ENCODE data around the gene DNAJC17.

DNA sequence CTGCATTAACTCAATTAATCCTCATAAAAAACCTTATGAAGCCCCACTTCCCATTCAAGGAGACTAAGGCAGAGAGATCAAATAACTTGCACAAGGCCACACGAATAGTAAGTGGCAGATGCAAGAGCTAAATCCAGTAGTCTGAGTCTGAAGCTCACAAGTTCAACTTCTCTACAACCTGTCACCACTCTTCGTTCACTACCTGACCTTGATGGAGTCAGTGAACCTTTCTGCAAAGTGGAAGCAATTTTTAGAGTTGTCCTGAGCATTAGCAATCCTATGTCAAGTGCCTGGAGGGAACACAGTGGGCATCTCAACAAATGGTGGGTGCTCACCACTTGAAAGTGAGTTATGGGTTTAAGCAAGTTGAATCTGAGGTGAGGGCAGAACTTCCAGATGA lies 34.5 kb upstream of the DNAJC17 start:
- TF ChIP-seq, protein P1, sequence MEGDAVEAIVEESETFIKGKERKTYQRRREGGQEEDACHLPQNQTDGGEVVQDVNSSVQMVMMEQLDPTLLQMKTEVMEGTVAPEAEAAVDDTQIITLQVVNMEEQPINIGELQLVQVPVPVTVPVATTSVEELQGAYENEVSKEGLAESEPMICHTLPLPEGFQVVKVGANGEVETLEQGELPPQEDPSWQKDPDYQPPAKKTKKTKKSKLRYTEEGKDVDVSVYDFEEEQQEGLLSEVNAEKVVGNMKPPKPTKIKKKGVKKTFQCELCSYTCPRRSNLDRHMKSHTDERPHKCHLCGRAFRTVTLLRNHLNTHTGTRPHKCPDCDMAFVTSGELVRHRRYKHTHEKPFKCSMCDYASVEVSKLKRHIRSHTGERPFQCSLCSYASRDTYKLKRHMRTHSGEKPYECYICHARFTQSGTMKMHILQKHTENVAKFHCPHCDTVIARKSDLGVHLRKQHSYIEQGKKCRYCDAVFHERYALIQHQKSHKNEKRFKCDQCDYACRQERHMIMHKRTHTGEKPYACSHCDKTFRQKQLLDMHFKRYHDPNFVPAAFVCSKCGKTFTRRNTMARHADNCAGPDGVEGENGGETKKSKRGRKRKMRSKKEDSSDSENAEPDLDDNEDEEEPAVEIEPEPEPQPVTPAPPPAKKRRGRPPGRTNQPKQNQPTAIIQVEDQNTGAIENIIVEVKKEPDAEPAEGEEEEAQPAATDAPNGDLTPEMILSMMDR (IDR thresholded peaks at IDR 0.05): no peak
- TF ChIP-seq POLR2A (IDR thresholded peaks at IDR 0.05): no peak
